Measurements from ENCODE around the gene ESR1.
"Not testable (repeated sequence)": the region's sequence is repeated elsewhere in the genome, so short reads cannot be mapped to it uniquely, and the experiment has no call there.

Gene ESR1

GRCh38 chr6:151850479-151851003, 43.1 kb downstream of the ESR1 start:
- Mint-ChIP-seq H3K36me3 (no peaks in the 10 kb centered on the region), H3K4me3 (no peak overlapping the region), H3K4me1 (no peaks in the 10 kb centered on the region), H3K27ac (no peak overlapping the region), H3K9me3 (no peaks in the 10 kb centered on the region), H3K27me3 (no peaks in the 10 kb centered on the region)
- no peak for ATAC-seq

- no peak for ATAC-seq
- Mint-ChIP-seq H3K4me1 (no peaks in the 10 kb centered on the region), H3K27me3 (no peaks in the 10 kb centered on the region), H3K4me3 (no peak overlapping the region), H3K36me3 (no peaks in the 10 kb centered on the region), H3K27ac (no peak overlapping the region), H3K9me3 (no peaks in the 10 kb centered on the region)
These were observed 50.8 kb downstream of the ESR1 start for GRCh38 chr6:151858294-151858693.

DNA sequence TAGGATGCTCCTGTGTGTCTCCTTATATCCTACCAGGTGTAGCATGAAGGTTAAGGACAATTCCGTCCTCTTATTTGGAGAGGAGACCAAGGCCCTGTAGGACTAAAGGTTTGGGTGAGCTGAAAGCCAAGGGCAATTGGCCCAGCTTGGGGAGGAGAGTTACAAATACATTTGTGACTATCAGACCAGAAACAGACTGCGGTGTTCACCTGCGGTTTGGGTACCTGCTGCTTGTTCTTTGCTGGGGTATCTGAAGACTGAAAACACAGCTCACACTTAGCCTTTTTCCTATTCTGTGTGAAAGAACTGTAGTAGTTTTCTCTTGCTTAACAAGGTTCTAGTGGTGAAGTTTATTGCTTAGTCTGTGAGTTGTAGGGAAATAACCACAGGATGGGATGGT, 55.0 kb downstream of the ESR1 start:
- ATAC-seq, result no peak
- H3K27ac Mint-ChIP-seq, result no peak overlapping the region
- peaks cover 5% of the 10 kb centered on the region for H3K4me1 Mint-ChIP-seq
- H3K36me3 Mint-ChIP-seq, result no peaks in the 10 kb centered on the region
- peaks cover 3% of the 10 kb centered on the region for H3K9me3 Mint-ChIP-seq
- no peaks in the 10 kb centered on the region for H3K27me3 Mint-ChIP-seq
- H3K4me3 Mint-ChIP-seq, result no peak overlapping the region

DNA sequence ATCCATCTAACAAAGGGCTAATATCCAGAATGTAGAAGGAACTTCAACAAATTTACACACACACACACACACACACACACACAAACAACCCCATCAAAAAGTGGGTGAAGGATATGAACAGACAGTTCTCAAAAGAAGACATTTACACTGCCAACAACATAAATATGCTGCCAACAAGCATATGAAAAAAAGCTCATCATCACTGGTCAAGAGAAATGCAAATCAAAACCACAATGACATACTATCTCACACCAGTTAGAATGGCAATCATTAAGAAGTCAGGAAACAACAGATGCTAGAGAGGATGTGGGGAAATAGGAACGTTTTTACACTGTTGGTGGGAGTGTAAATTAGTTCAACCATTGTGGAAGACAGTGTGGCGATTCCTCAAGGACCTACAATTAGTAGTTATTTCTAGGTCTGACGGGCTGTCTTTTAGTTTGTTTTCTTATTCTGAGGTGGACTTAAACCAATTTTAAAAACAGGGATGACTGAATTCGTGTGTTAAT, 59.9 kb downstream of the ESR1 start:
- H3K36me3 Mint-ChIP-seq, H3K27ac Mint-ChIP-seq, ATAC-seq, H3K4me1 Mint-ChIP-seq, H3K4me3 Mint-ChIP-seq, H3K27me3 Mint-ChIP-seq: not testable (repeated sequence)
- peaks cover 10% of the 10 kb centered on the region for H3K9me3 Mint-ChIP-seq

GRCh38 chr6:151869345-151869744, 61.9 kb downstream of the ESR1 start:
- Mint-ChIP-seq H3K9me3 (peaks cover 10% of the 10 kb centered on the region), H3K27ac (no peak overlapping the region), H3K36me3 (peaks cover 6% of the 10 kb centered on the region), H3K4me3 (no peak overlapping the region), H3K4me1 (peaks cover 6% of the 10 kb centered on the region), H3K27me3 (no peaks in the 10 kb centered on the region)
- ATAC-seq, result no peak

- H3K4me3 Mint-ChIP-seq, result no peak overlapping the region
- peaks cover 6% of the 10 kb centered on the region for H3K36me3 Mint-ChIP-seq
- peaks cover 6% of the 10 kb centered on the region for H3K4me1 Mint-ChIP-seq
- H3K27ac Mint-ChIP-seq, result no peak overlapping the region
- peaks cover 10% of the 10 kb centered on the region for H3K9me3 Mint-ChIP-seq
- no peaks in the 10 kb centered on the region for H3K27me3 Mint-ChIP-seq
- no peak for ATAC-seq
These were observed 62.3 kb downstream of the ESR1 start for GRCh38 chr6:151869787-151870186.

GRCh38 chr6:151870375-151870774, 62.9 kb downstream of the ESR1 start:
- Mint-ChIP-seq H3K27me3 (no peaks in the 10 kb centered on the region), H3K27ac (no peak overlapping the region), H3K36me3 (peaks cover 6% of the 10 kb centered on the region), H3K4me3 (no peak overlapping the region), H3K9me3 (peaks cover 7% of the 10 kb centered on the region), H3K4me1 (peaks cover 6% of the 10 kb centered on the region)
- ATAC-seq, result no peak

DNA sequence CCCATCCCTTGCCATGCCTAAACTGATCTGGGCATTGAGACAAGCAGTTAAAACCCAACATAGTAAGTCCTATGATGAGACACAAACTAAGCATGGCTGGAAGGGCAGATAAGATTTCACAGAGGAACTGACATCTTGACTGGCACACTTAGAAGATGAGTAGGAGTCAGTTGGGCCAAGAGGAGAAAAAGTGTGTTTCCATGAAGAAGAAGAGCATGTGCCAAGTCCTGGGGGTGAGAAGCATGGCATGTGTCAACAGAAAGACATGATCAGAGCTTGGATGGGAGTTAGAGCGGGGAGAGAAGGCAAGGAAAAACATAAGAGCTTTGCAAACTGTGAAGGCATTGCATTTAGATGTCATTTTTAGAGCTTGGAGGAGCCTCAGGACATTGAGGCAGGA, 68.0 kb downstream of the ESR1 start:
- no peaks in the 10 kb centered on the region for H3K4me1 Mint-ChIP-seq
- H3K4me3 Mint-ChIP-seq, result no peak overlapping the region
- no peak overlapping the region for H3K27ac Mint-ChIP-seq
- H3K27me3 Mint-ChIP-seq, result no peaks in the 10 kb centered on the region
- no peak for ATAC-seq
- H3K9me3 Mint-ChIP-seq, result peaks cover 3% of the 10 kb centered on the region
- peaks cover 6% of the 10 kb centered on the region for H3K36me3 Mint-ChIP-seq

GRCh38 chr6:151876122-151876521, 68.6 kb downstream of the ESR1 start:
- Mint-ChIP-seq H3K36me3 (peaks cover 6% of the 10 kb centered on the region), H3K4me1 (no peaks in the 10 kb centered on the region)
- ATAC-seq, result no peak

GRCh38 chr6:151877458-151877857, 70.0 kb downstream of the ESR1 start:
- no peaks in the 10 kb centered on the region for H3K9me3 Mint-ChIP-seq
- H3K27ac Mint-ChIP-seq, result no peak overlapping the region
- no peak for ATAC-seq
- no peaks in the 10 kb centered on the region for H3K4me1 Mint-ChIP-seq
- peaks cover 3% of the 10 kb centered on the region for H3K36me3 Mint-ChIP-seq
- no peaks in the 10 kb centered on the region for H3K27me3 Mint-ChIP-seq
- H3K4me3 Mint-ChIP-seq, result no peak overlapping the region

More at GRCh38 chr6:151876122-151876521, 68.6 kb downstream of the ESR1 start:
- no peaks in the 10 kb centered on the region for H3K27me3 Mint-ChIP-seq
- H3K9me3 Mint-ChIP-seq, result peaks cover 3% of the 10 kb centered on the region
- H3K4me3 Mint-ChIP-seq, result no peak overlapping the region
- H3K27ac Mint-ChIP-seq, result no peak overlapping the region

- H3K27ac Mint-ChIP-seq, result no peak overlapping the region
- H3K9me3 Mint-ChIP-seq, result no peaks in the 10 kb centered on the region
- ATAC-seq, result no peak
These were observed 73.7 kb downstream of the ESR1 start for GRCh38 chr6:151881231-151881630.

GRCh38 chr6:151882206-151882605, 74.7 kb downstream of the ESR1 start:
- Mint-ChIP-seq H3K27me3 (no peaks in the 10 kb centered on the region), H3K27ac (no peak overlapping the region), H3K36me3 (no peaks in the 10 kb centered on the region), H3K9me3 (no peaks in the 10 kb centered on the region), H3K4me1 (no peaks in the 10 kb centered on the region), H3K4me3 (no peak overlapping the region)
- no peak for ATAC-seq

More at GRCh38 chr6:151881231-151881630, 73.7 kb downstream of the ESR1 start:
- no peak overlapping the region for H3K4me3 Mint-ChIP-seq
- H3K27me3 Mint-ChIP-seq, result no peaks in the 10 kb centered on the region
- H3K4me1 Mint-ChIP-seq, result no peaks in the 10 kb centered on the region
- no peaks in the 10 kb centered on the region for H3K36me3 Mint-ChIP-seq

DNA sequence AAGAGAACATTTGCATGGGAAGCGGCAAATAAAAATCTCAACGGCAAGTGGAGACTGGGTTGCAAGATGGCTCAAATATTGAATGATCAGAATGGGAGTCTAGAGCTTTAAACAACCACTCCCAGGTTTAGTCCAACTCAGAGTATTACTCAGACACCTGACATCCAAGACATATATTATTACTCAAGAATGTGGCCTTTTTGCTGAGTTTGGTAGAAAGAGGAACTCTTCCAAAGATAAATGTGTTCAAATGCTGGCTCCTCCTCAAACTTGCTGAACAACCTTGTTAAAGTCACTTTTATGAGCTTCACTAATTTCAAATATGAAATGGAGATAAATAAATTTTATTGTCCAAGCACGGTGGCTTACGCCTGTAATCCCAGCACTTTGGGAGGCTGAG, 77.8 kb downstream of the ESR1 start:
- H3K27me3 Mint-ChIP-seq, result no peaks in the 10 kb centered on the region

GRCh38 chr6:151891524-151891923, 84.0 kb downstream of the ESR1 start:
- Mint-ChIP-seq H3K36me3 (peaks cover 16% of the 10 kb centered on the region), H3K27me3 (no peaks in the 10 kb centered on the region), H3K4me3 (no peak overlapping the region), H3K27ac (no peak overlapping the region), H3K9me3 (peaks cover 11% of the 10 kb centered on the region), H3K4me1 (no peaks in the 10 kb centered on the region)
- ATAC-seq, result no peak

More for the DNA sequence above, 77.8 kb downstream of the ESR1 start:
- no peak for ATAC-seq
- Mint-ChIP-seq H3K4me1 (no peaks in the 10 kb centered on the region), H3K36me3 (peaks cover 9% of the 10 kb centered on the region), H3K4me3 (no peak overlapping the region), H3K9me3 (peaks cover 8% of the 10 kb centered on the region), H3K27ac (no peak overlapping the region)

DNA sequence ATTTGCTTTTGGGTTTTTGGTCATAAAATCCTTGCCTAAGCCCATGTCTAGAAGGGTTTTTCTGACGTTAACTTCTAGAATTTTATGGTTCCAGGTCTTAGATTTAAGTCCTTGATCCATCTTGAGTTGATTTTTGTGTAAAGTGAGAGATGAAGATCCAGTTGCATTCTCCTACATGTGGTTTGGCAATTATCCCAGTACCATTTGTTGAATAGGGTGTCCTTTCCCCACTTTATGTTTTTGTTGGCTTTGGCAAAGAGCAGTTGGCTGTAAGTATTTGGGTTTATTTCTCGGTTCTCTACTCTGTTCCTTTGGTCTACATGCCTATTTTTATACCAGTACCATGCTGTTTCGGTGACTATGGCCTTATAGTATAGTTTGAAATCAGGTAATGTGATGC, 86.9 kb downstream of the ESR1 start:
- H3K27ac Mint-ChIP-seq, ATAC-seq, H3K27me3 Mint-ChIP-seq, H3K4me3 Mint-ChIP-seq, H3K36me3 Mint-ChIP-seq, H3K4me1 Mint-ChIP-seq: not testable (repeated sequence)
- peaks cover 13% of the 10 kb centered on the region for H3K9me3 Mint-ChIP-seq

GRCh38 chr6:151899221-151899620, 91.7 kb downstream of the ESR1 start:
- H3K4me3 Mint-ChIP-seq, H3K4me1 Mint-ChIP-seq: not testable (repeated sequence)

GRCh38 chr6:151899796-151900195, 92.3 kb downstream of the ESR1 start:
- ATAC-seq, result not testable (repeated sequence)

More at GRCh38 chr6:151899221-151899620, 91.7 kb downstream of the ESR1 start:
- not testable (repeated sequence) for ATAC-seq, H3K27ac Mint-ChIP-seq, H3K27me3 Mint-ChIP-seq, H3K36me3 Mint-ChIP-seq
- peaks cover 18% of the 10 kb centered on the region for H3K9me3 Mint-ChIP-seq

More at GRCh38 chr6:151899796-151900195, 92.3 kb downstream of the ESR1 start:
- not testable (repeated sequence) for H3K27ac Mint-ChIP-seq, H3K36me3 Mint-ChIP-seq, H3K27me3 Mint-ChIP-seq, H3K4me3 Mint-ChIP-seq, H3K4me1 Mint-ChIP-seq
- peaks cover 18% of the 10 kb centered on the region for H3K9me3 Mint-ChIP-seq
